HG03469 (cell line): ENCODE results near the gene BORCS5.

ENCODE experiments used
- ATAC-seq: cut with Tn5 transposase; IDR thresholded peaks from one replicate; pipeline ENCODE4 v1.9.1; 2021; ENCODE audit warnings: mild to moderate bottlenecking, moderate library complexity, moderate number of reproducible peaks; ENCODE audit not compliant: unreplicated experiment

The BORCS5 gene

DNA sequence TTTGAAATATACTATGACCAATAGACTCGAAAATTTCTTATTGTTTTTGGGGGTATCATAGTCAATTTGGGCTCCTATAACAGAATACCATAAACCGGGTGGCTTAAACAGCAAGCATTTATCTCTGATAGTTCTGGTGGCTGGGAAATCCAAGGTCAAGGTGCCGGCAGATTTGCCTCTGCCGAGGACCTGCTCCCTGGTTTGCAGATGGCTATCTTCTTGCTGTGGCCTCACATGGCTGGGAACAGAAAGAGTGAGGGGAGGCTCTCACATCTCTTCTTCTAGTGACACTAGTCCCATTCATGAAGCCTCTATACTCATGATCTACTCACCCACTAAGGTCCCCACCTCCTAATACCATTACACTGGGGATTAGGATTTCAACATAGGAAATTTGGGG, 70.7 kb downstream of the BORCS5 start:
- ATAC-seq = no peak

DNA sequence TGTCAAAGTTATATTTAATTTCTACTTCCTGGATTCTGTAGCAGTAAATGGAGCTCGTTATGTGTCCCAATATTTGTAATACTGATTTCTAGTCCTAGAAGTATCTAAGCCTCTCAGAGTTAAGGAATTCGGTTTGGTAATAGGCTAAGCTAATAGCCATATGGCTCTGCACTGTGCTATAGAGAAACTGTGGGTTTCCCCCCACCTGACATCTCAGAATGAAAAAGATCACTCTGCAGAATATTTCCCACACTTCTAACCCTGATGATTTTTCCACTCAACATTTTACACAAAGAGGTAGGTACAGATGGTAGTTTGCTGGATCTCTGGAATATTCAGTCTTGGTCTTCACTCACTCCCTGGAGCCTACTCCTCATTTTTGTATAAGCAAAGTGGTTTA, 71.2 kb downstream of the BORCS5 start:
- ATAC-seq = no peak

DNA sequence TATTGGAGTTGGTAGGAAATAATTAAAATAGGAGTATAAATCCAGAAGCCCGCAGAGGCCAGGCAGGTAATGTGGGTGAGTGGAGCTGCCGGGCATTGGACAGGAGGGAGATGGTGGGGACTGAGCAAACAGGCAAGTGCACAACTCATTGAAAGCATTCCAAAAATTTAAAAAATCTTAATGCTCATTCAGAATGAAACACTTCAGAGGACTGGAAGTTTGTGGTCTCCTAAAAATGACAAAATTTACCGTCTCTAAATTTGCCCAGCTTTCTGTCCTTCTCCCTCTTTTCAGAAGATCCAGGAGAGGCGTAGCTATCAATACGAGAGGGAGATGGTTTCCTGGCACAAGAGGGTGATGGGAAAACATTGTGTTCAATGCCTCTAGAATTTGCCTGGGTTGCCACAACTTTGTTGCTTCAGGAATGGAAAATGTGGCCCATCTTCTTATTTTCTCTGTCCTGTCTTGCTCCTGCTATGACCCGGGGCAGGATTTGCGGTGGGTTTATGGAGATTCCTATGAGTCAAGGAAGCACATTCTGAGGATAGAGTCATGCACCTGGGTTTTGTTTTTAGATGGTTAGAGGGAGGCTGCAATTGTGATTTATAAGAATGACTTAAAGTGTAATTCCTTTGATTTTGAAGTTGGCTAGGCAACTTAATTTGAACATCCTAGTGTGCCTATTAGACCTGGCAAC, 72.2 kb downstream of the BORCS5 start:
- no peak for ATAC-seq

DNA sequence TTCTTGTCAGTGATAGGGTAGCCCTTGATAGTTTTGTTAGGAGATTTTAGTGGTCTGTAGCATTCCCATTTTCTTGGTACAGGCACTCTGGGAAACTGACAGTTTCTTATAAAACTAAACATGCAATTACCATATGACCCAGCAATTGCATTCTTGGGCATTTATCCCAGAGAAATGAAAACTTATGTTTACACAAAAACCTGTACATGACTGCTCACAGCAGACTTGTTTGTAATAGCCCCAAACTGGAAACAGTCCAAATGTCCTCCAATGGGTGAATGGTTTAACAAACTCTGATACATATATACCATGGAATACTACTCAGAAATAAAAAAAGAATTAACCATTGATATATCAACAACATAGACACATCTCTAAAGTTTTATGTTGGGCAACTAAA, 75.5 kb downstream of the BORCS5 start:
- ATAC-seq = no peak

DNA sequence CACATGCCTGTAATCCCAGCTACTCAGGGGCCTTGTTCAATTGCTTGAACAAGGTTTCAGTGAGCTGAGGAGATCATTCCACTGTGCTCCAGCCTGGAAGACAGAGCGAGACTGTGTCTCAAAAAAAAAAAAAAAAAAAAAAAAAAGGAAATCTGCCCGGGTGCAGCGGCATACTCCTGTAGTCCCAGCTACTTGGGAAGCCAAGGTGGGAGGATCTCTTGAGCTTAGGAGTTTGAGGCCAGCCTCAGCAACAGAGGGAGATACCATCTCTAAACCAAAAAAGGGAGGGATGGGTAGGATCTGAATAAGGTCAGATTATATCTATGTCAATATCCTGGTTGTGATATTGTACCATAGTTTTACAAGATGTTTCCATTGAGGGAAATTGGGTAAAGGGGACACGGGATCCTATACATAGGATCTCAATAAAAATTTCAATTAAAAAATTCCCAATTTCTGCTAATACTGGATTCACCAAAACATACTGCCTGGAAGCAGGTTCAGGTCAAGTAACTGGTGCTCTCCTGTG, 76.4 kb downstream of the BORCS5 start:
- no peak for ATAC-seq

DNA sequence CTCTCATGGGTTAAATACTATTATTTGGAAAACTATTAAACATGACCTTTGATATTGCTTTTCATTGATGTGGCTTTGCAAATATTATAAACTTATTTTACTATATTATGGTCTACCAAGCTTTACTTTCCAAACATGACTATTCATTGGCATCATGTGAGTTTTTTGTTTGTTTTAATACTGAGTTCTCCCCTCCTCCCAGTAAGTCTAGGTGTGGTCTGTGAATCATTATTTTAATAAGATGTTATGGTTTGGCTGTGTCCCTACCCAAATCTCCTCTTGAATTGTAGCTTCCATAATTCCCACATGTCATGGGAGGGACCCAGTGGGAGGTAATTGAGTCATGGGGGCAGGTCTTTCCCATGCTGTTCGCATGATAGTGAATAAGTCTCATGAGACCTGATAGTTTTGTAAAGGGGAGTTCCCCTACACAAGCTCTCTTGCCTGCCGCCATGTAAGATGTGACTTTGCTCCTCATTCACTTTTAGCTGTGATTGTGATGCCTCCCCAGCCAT, 80.0 kb downstream of the BORCS5 start:
- ATAC-seq = no peak

DNA sequence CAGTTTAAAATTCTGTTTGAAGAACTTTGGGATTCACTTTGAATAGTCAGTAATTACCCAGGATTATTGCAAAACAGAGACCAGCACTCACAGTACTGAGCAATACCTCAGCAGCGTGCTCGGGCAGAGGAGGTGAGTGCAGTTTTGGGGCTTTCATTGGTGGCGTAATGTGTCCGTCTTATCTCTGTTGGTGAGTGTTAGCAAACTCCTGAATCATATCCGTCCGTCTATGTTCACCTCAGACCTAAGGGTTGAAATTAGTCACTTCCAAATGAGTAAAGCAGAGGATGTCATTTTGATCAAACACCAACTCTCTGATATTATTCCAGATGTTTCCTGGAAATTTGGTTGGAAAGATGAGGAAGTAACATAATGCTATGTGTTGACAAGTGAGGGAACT, 82.8 kb downstream of the BORCS5 start:
- ATAC-seq = no peak

DNA sequence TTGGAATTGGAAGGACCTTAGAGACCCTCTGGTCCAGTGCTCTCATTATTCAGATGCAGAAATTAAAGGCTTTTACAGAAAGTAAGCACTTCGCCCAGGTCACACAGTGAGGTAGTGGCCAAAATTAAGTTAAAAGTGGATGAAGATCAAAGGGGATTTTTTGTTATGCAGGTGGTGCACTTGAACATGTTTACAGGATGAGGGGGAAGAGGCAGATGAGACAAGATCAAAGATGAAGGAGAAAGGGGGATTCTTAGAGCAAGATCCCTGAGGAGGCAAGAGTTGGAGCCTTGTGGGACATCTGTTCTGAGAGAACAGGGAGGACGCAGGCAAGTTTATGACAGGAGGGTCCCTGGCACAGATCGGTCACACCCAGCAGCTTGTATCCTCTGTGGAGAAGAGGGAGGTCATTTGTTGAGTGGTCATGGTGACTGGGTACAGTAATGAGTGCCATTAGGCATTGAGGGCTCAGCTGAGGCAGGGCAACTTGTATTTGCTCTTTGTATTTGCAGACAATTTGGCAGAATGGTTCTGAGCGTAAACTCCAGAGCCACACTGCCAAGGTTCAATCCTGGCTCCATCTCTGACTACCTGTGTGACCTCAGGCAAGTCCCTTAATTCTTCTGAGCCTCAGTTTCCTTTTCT, 84.0 kb downstream of the BORCS5 start:
- ATAC-seq = no peak

DNA sequence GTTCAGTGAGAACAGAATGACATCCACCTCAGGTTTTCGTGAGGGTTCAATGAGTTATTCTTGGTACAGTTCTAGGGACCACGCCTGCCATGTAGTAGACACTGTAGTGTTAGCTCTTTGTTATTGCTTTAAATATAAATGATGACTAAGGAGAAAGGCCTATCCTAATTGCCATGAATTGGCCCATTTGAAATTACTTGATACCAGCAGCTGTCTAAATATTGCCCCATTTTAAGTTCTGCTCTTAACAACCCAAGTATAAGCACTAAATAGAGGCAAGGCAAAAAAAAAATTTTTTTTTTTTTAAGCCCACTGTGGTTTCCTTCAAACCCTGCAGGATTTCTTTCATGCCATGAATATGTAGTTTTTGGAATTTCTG, 84.5 kb downstream of the BORCS5 start:
- no peak for ATAC-seq

DNA sequence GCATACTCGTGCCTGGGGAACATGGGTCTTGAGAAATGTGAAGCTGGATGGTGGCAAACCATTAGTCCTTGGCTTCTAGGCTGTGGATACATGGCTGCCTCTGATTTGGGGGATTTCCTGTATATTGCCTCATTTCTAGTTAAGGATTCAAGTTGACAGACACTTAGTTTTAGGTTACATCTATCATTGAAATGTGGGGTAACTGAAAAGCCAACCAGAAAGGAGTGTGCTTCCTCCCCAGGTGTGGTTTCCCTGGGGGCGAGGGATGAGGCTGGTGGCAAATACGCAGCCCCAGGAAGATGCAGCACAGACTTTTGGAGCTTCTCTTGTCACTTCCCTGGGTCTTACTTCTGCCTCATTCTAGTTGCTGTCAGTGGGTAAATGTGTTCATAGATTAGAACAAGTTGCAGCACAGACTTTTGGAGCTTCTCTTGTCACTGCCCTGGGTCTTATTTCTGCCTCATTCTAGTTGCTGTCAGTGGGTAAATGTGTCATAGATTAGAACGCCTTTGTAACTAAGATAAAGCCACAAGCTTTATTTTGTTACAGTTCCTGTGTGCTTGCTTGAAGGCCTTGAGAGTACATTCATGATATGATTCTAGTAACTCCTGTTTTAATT, 85.1 kb downstream of the BORCS5 start:
- ATAC-seq = no peak

DNA sequence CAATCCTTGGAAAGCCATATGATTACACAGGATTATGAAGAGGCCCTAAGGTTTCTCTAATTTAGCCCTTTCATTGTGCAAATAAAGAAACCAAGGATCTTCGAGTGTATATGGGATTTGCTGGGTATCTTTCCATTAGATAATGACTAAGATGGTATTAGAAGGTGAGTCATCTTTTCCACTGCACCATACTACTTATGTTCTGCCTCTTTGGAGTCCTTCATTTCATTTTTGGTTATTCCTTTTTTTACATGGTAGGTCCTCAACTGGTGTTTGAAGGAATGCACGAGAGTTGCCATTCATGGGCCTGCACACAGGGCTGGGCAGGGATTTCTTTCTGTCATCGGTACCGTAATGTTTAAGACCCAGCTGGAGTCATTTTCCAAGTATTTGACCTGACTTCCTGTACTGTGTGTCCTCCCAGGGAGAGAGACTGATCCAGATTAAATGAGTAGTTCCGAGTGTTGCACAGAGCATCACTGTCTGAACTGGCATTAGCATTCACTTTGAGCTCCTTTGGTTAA, 85.7 kb downstream of the BORCS5 start:
- no peak for ATAC-seq

DNA sequence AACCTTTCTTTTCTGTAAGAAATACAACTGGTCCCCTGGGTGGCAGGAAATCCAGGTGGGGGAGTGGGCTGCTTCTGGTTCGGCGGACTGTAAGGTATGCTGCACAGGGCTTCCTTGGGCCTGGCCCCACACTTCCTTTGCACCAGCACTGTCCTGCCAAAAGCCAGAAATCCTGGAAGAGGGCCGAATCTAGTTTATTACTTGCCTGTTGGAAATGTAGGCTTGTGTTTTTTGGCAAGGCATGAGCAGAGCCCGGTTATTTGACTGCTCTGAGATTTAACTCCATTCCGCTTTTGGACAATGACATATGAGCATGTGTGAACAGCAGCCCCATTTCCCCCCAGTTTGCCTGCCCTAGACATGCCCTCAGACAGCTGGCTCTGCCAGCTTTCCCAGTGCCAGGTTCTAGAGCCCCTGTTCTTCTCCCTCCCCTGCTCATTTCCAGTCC, 86.6 kb downstream of the BORCS5 start:
- no peak for ATAC-seq

DNA sequence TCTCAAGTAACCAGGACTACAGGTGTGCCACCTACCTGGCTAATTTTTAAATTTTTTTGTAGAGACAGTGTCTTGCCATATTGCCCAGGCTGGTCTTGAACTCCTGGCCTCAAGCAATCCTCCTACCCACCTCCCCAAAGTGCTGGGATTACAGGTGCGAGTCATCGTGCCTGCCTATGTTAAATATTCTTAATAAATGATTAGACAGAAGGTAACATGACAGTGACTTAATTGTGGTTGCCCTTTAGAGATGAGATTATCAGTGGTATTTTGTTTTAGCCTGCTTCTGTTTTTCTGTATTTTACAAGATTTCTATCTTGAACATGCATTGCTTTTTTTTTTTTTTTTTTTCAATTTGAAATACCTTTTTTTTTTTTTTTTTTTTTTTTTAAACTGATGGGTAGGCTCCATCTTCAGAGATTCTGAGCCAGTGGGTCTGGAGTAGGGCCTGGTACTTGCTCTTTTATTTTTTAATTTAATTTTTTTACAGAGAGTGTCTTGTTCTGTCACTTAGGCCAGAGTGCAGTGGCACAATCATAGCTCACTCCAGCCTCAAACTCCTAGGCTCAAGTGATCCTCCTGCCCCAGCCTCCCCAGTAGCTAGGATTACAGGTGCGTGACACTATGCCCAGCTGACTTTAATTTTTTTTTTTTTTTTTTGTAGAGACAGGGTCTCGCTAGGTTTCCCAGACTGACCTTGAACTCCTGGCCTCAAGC, 88.4 kb downstream of the BORCS5 start:
- no peak for ATAC-seq

DNA sequence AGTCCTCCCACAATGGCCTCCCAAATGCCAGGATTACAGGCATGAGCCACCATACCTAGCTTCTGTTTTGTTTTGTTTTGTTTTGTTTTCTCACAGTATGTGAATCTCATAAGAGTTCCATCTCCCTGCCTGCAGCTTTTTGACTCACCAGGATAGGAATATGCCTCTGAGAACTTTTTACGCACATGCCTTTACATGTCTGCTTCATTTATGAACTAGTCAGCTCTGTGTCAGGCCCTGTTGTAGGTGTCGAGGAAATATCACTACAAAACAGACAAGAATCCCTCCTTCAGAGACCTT, 89.0 kb downstream of the BORCS5 start:
- no peak for ATAC-seq

DNA sequence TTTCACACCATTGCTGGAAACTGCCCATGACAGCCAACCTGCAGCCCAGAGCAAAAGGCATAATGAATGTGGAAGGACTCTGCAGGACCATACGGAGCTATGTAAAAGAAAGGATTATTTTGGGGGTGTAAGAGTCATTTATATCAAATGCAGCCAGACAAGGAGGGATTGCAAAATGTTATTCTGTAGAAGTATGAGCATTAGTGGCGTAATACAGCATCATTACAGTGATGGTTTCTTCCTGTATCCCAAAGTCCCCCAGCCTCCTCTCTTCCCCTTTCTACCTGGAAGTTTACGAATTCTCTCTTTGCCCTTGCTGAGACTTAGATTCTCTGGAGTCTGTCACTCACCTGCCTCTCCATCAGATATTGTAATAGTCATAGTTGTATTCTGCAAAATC, 89.9 kb downstream of the BORCS5 start:
- ATAC-seq = no peak

DNA sequence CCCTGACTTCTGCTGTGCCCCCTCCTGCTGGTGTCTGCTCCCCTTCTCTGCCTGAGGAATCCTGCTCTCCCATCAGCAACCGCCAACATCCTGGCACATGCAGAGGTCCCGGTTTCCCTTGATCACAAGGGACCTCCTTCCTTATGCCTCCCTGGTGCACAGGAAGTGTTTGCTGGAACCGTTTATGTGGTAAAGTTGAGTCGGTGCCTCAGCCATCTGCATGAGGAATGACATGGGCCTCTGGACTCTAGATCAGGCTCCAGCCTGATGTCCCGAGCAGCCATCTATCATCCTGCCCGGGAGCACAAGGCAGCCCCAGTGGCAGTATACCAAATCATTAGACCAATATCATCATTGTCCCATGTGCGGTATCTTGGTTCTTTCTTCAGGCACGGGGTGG, 90.4 kb downstream of the BORCS5 start:
- no peak for ATAC-seq

DNA sequence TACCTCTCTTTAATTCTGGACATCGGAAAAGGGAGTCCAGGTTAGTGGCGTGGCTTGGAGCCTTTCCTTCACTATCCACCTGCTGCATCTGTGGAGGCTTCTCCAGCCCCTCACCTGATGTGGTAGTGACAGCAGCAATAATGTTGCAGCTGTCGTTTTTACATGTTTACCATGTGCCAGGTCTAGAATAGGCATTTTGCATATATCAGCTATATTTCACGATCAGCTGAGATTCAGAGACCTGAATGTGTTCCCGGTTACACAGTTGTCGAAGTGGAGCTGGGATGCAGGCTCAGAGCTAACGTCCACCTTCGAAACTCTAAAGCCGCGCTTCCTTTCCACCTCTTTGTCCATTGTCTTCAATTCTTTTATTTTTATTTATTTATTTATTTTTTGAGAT, 91.0 kb downstream of the BORCS5 start:
- no peak for ATAC-seq

DNA sequence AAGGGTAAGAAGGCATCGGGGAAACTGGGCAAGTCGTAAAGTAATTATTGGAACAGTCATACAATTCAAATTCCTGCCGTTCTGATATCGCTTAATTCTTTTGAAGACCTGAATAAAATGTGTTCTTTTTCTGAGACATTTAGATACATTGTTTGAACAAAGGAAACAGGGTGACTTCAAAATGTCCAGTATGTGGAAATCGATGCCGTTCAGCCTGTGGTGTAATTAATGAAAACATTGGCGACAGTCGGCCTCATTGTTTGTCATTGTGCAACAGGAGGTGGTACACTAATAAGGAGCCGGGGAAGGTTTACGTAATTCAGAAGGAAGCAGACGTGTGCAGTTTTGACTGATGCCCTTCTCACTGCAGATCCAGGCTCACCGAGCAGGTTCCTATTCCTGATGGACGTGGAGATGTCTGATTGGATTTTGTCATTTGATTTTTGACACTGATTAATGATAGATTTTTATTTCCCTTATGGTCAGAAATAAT, 92.7 kb downstream of the BORCS5 start:
- ATAC-seq = no peak

DNA sequence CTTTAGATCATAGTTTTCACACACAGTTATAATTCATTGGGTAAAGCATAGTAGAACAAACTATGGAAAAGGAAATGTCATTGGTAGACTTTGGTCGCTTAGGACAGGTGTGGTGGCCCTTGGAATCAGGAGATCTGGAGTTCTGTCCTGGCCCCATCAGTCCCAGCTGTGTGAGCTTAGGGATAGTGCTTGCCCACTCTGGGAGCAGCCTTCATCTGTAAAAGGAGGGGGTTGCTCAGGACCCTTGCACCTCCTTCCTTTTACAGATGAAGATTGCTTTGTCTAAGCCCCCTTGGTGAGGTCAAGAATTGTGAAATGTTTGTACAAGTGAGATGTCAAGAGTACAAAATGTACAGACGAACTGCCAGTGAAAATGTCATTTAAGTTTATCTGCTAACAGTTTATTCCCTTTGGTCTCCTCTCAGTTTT, 93.2 kb downstream of the BORCS5 start:
- ATAC-seq = no peak

DNA sequence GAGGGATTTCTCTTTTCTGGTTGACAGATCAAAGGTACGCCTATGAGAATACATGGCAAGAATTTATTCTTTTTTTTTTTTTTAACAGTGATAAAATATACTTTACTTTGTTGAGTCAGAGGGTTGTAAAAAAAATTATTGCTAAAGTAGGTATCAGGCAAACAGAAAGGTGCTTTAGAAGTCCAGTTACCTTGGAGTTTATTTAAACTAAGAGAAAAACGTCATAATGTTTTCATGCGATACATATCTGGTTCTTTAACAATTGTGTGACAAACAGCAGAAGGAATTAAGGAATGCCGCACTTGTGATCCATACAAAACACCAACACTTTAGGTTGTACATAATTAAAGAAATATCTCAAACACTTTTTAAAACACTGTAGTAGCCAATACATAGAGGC, 94.2 kb downstream of the BORCS5 start:
- ATAC-seq = no peak

DNA sequence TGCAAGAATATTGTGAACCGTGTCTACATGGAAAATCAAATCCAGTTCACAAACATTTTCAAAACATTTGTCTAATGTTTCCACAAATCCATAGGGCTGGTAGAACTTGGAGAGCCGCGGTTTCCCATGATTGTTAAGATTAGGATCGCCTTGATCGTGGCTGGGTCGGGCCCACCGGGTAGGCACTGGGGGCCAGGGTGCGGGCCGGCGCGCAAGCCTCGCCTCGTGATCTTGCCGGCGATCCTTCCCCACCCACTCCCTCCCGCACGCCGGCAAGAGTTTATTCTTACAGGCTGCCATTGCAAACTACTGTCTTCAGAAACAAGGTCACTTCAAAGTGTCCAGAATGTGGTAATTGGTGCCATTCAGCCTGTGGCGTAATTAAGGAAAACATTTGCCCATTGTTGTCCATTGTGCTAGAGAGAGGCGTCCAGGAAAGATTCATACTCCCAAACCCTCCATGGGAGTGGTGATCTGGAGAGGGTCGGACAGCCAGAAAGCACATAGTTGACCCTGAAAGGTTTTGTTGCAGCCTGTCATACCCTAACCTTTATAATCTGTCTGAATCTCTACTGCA, 95.5 kb downstream of the BORCS5 start:
- no peak for ATAC-seq
